Hepatocyte (in vitro differentiated cells): ENCODE measurements around the gene PAX7.

ENCODE experiments used
- CTCF ChIP-seq: fragments of 200-600 bp; sonication (generic); IDR thresholded peaks from 2 replicates; pipeline ENCODE4 v1.5.1; 2016; ENCODE audit warnings: antibody characterized with exemption, mild to moderate bottlenecking; ENCODE audit not compliant: poor library complexity
- EZH2 ChIP-seq: fragments of 200-600 bp; sonication (generic); IDR thresholded peaks from 2 replicates; pipeline ENCODE4 v1.6.1; 2016; ENCODE audit warnings: antibody characterized with exemption, mild to moderate bottlenecking, borderline replicate concordance
- EZH2phosphoT487 ChIP-seq: fragments of 200-600 bp; sonication (generic); IDR thresholded peaks from one replicate; pipeline ENCODE4 v1.6.1; 2018; ENCODE audit warnings: antibody characterized with exemption, mild to moderate bottlenecking, low read depth, moderate library complexity; ENCODE audit not compliant: unreplicated experiment, severe bottlenecking

DNA sequence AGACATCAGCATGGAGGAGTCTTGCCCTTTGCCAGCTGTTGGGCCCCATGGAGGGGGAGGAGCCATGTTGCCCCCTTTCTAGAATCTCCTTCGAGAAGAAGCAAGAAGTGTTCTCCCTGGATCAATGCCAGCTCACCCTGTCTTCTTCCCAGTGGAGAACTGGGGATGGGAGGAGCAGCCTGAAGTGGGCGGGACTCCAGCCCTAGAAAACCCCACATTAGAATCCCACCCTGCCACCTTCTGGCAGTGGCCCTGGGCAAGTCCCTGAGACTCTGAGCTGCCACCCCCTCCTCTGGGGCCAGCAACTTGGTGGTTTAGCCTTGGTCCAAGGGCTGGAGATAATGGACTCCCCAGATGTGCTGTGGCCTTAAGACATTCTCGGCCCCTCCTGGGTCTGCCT lies 51.7 kb downstream of the PAX7 start:
- no peak for TF ChIP-seq EZH2phosphoT487
- no peak for TF ChIP-seq CTCF
- TF ChIP-seq EZH2, result no peak
